Right hindlimb (tissue), 1 donor: Measurements from ENCODE around the gene KCNMA1.
"Not testable (repeated sequence)": the region's sequence is repeated elsewhere in the genome, so short reads cannot be mapped to it uniquely, and the experiment has no call there.

Source experiments
- DNase-seq: peaks from one replicate; pipeline ENCODE4 v3.0.0-alpha.2; 2018

Gene KCNMA1

GRCh38 chr10:77526868-77527617 is 110.6 kb downstream of the KCNMA1 start:
- DNase-seq: peak; percentile 49

DNA sequence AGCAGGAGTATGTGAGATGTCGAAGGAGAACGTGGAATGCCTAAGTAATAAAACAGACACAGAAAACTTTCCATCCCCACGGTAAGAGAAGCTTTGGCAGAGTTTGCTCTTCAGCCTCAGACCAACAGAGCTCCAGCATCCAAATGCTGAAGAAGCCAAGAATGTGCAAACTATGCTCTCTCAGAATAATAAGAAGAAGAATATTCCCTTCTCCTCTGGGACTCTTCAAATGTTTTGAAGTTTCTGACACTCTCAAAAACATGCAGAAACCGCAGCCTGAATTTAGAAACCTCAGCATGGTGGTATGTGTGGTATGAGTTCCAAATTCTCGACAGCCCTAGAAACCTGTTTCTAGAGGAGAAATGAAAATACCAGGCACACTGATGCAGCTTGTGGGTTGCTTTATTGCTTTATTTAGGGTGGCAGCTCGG is 113.3 kb downstream of the KCNMA1 start:
- DNase-seq: peak; percentile 73

DNA sequence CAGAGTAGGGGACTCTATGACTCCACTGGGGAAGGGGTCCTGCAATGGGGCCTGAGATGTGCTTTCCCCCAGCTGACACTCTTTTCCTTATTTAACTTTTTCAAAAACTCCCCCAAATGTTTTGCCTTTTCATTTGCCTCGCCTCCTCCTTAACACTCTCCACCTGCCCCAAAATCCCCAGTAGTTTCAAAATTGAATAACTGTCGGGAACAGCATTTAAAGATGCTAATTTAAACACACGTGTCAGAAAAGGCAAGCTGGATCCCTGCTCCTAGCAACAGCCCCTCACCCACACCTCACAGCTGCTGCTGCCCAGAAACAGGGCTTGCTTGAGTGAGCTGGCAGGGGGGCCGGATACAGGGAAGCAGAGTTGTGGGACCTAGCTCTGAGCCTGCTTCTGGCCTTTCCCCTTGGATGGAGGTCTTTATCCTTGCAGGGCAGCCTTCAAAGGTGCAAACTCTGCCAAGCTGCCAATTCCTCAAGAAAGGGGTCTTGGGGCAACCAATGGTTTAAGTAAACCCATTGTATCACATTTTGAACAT is 115.3 kb downstream of the KCNMA1 start:
- DNase-seq: no peak

GRCh38 chr10:77520995-77521394 is 116.6 kb downstream of the KCNMA1 start:
- no peak for DNase-seq

DNA sequence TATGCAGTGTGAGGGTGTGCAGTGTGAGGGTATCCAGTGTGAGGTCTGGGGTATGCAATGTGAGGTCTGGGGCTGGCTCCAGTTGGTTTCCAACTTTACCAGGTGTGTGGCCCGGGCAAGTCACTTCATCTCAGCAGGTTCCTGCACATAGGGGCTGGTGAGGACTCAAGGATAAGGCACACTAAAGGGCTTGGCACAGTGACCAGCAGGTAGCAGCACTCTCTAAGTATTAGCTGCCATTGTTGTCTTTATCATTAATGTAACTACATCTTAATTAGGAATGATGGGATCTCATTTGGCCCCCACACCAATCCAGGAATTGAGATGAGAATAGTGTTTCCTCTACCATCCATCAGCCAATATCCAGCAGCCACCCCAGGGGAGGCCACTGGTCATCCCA is 117.3 kb downstream of the KCNMA1 start:
- DNase-seq: no peak

GRCh38 chr10:77519791-77520190 is 117.8 kb downstream of the KCNMA1 start:
- not testable (repeated sequence) for DNase-seq

- DNase-seq: no peak
These were observed 118.7 kb downstream of the KCNMA1 start for GRCh38 chr10:77518910-77519274.

- no peak for DNase-seq
These were observed 119.2 kb downstream of the KCNMA1 start for GRCh38 chr10:77518241-77518909.

DNA sequence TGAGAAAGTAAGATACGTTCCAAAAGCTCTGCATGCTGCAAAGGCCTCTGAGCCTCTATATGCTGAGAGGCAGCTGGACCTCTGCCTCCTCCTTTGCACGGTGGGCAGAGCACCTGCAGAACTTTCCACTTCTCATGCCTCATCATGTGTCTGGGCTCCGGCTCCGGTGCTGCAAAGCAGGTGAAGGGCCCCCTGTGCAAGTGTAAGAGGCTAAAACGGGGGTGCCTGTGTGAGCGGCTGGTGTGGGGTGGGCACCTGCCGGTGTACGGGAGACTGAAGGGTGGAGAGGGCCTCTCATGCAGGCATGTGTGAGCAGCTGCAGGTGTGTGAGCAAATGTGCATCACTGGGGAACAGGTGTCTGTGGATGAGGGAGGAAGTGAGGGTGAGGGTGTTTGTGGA is 121.0 kb downstream of the KCNMA1 start:
- DNase-seq: no peak

DNA sequence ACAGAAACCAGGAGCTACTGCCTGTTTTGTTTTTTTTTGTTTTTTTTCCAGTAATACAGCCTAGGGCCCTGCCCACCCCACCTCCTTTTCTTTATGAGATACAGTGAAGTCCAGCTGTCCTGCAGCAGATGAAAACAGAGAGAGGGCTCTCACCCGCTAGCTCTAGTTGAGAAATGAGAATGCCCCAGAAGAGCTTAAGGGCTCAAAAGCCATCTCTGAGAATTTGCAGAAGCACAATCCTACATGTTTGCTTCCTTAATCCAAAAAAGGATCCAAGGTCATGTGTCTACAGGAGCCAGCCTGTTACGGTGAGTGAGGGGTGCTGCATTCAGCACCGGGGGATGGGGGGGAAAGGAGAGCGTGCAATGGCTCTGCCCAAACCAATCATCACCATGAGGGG is 122.7 kb downstream of the KCNMA1 start:
- no peak for DNase-seq

DNA sequence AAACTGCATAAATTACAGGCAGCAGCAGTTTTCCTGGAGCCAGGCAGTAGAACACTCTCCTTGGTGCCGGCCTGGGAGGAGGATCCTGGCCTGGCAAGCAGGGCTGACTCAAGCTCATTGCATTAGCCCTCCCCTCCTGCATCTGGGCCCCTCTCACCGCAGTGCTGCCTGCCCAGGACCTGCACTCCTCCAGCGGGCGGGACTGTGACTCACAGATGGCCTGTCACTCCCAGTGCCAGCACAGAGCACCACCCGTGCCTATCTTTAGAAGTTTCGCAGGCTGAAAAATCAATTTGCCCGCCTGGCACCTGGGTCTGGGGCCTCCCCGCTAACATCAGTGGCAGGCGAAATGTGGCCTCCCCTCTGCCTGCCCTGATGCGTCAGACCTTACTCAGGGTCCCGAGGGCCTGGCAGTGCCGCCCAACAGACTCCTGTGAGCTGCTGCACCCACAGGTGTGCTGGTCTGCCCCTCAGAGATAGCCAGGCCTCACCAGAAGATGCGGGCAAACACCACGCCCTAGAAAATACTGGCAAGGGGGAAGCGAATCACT is 123.8 kb downstream of the KCNMA1 start:
- peak; percentile 87 for DNase-seq

DNA sequence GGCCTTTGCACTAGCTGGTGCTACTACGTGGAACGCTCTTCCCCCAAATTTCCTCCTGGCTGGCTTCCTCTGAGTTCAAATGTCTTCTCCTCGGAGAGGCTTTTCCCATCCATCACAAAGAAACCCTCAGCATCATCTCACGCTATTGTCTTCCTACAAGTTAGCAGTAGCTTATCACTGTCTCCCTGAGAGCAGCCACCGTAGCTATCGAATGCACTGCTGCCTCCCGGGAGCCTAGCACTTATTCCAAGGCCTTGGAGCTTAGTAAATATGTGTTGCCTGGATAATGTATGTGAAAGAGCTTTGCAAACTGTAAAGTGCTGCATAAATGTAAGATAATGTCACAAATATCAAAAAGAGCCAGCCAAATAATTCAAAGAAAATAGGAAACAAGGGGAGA is 124.4 kb downstream of the KCNMA1 start:
- DNase-seq: no peak

- no peak for DNase-seq
These were observed 125.4 kb downstream of the KCNMA1 start for GRCh38 chr10:77512219-77512578.

DNA sequence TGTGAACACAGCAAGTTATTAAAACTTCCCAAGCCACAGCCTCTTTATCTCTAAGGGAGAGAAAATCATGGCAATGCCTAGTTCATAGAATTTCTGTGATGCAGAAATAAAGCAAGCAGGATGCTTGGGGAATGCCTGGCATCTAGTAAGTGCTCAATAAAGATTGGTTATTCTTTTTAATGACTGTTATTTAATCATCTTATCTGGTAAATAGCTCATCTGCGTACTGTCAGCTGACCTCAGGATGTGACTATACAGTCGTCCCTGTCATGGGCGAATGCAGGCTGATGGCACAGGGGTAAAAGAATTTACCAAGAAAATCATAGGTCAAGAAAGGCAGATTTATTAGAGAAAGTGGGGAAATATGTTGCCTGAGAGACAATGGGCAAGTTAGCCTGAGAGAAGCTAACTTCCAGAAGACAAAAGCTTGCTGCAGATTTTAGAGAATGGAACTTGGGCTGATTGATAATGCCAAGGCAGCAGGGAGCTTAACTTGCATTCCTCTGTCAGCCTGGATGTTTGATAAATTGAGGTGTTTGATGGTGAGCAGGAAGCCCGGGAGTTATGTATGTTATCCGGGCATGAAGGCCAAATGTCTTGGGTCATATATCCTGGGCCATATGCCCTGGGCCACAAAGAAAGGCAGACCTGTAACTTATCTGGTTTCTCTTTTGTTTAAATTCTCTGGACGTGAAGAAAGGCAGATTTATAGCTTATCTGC is 126.0 kb downstream of the KCNMA1 start:
- DNase-seq: no peak

GRCh38 chr10:77510695-77511094 is 126.9 kb downstream of the KCNMA1 start:
- DNase-seq: no peak

DNA sequence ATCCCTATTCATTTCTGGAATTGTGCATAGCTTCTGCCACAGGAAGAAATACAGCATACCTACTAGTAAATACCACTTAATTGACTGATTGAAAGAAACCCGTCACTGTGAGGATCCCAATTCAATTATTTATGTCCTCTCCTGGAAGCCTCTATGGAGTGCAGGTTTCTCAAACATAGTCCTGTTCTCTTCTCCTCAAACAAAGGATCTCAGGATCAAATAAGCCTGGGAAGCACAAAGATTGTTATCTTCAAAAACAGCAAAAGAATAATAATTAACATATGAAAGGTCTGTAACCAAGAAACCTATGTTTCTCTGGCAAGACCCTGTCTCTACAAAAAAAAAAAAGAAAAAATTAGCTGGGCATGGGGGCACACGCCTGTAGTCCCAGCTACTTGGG is 127.3 kb downstream of the KCNMA1 start:
- DNase-seq: no peak

- no peak for DNase-seq
These were observed 128.2 kb downstream of the KCNMA1 start for GRCh38 chr10:77509391-77509790.

GRCh38 chr10:77507291-77507880 is 130.2 kb downstream of the KCNMA1 start:
- DNase-seq: no peak

GRCh38 chr10:77506517-77507200 is 130.9 kb downstream of the KCNMA1 start:
- DNase-seq: no peak

DNA sequence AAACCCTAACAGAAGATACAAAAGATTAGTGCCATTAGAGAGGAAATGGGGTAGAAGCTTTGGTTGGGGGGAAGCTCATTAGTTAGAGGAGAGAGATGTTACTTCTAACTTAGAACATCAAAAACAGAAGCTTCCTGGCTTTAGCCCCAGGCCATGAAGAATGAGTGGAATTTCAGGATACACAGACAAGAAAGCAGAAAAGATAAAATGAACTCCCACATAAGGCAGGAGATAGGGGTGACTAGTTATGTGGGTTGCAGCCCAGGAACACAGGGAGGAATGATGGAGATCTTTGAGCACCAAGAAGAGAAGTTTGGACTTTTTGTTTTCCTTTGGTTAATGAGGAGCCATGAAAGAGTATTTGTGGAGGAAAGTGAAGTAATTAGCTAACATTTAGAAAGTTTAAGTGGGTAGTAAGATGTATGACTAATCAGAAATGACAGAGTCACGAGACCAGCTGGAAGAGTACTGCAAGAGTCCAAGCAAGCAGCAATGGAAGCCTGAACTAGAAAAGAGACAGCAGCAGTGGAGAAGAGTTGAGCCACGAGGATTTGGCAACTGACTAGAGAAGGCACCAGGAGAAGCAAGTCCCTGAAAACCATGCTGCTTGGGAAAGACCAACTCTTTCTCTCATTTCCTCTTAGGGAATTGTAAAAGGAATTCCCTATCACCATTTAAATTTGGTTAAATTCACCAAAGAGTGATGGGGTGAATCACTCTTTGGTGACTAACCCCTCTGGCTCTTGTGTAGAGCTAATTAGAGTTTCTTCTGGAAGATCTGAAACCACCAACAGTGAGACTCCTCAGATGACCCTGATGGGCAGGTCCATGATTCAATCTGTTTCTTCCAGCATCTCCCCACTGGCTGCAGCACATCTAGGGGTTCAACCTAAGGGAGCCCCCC is 131.9 kb downstream of the KCNMA1 start:
- no peak for DNase-seq

- DNase-seq: no peak
These were observed 132.7 kb downstream of the KCNMA1 start for GRCh38 chr10:77504873-77505257.
